ENCODE data around the gene DCAF5. TPM values are rescaled to one million over a fixed set of nuclear protein-coding genes. Genes with fewer than 3 reads are reported as not detected.
A peak's percentile ranks its signal among the peaks of the same experiment; 100 is the strongest.

Gene DCAF5
- total and polyA plus RNA-seq, 9 donors: 24.9 to 50.1 (median 42.4) TPM

DNA sequence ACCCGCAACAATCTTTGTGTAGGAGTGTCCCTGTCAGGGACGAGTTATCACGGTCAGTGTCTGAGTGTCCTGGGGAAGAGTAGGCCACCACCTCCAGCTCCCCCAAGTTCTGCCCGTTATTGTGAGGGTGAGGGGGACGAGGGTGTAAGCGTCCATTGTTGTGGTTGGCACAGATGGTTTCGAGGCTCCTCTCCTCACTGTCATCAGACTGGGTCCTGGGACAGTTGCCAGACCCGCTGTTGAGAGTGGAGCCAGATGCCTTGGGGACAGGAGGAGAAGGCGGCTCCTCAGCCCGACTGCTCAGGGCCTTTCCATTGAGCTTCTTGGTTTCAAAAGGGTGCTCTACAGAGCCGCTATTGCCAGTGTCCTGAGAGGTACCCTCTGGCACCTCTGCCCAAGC is 98.9 kb downstream of the DCAF5 start:
- 39 to 64% (median 52%) methylated on average over 11 of the region's 11 CpGs for WGBS, 3 donors
- TF ChIP-seq EP300 (IDR thresholded peaks at IDR 0.05) (no peak), POLR2A (IDR thresholded peaks at IDR 0.05) (no peak)
- TF ChIP-seq, protein P1, sequence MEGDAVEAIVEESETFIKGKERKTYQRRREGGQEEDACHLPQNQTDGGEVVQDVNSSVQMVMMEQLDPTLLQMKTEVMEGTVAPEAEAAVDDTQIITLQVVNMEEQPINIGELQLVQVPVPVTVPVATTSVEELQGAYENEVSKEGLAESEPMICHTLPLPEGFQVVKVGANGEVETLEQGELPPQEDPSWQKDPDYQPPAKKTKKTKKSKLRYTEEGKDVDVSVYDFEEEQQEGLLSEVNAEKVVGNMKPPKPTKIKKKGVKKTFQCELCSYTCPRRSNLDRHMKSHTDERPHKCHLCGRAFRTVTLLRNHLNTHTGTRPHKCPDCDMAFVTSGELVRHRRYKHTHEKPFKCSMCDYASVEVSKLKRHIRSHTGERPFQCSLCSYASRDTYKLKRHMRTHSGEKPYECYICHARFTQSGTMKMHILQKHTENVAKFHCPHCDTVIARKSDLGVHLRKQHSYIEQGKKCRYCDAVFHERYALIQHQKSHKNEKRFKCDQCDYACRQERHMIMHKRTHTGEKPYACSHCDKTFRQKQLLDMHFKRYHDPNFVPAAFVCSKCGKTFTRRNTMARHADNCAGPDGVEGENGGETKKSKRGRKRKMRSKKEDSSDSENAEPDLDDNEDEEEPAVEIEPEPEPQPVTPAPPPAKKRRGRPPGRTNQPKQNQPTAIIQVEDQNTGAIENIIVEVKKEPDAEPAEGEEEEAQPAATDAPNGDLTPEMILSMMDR (IDR thresholded peaks at IDR 0.05): no peak
- peaks cover 23% of the 10 kb centered on the region for H3K4me1 ChIP-seq (ENCODE audit: insufficient read depth)
- DNase-seq: peak in 2 of 5 donors; percentile 42 to 44
- H3K36me3 ChIP-seq: no peaks in the 10 kb centered on the region
- intact Hi-C loops (cut with DNase I): no loop called here
- no peaks in the 10 kb centered on the region for H3K9me3 ChIP-seq
- no peaks in the 10 kb centered on the region for H3K27me3 ChIP-seq
- H3K27ac ChIP-seq: no peak overlapping the region
- H3K4me3 ChIP-seq: no peak overlapping the region

DNA sequence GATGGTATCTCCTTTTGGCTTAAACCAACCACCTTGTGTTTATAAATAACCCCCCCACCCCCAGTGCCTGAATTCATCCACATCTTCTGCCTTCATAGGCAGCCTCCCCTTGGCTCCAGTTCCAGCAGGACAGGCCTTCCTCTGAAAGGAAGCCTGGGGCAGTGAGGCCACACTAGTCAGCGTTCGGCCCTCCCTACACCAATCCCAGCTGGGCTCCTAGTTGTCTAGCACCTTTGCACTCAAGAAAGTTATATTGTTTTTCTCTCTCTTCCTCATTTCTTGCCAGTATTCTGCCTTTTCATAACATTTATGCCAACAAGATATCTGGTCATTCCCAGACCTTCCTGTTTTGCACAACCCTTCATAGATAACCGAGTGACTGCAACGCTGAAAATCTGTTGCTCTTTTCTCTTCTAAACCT is 100.7 kb downstream of the DCAF5 start:
- intact Hi-C loops (cut with DNase I): no loop called here
- 8 to 13% (median 12%) methylated on average over 4 of the region's 4 CpGs for WGBS, 3 donors
- H3K9me3 ChIP-seq: no peaks in the 10 kb centered on the region
- DNase-seq: peak in 4 of 5 donors; percentile 44 to 53 (median 45)
- TF ChIP-seq, protein P1 (IDR thresholded peaks at IDR 0.05): no peak
- TF ChIP-seq POLR2A (IDR thresholded peaks at IDR 0.05) (no peak), EP300 (IDR thresholded peaks at IDR 0.05) (no peak)
- peaks cover 23% of the 10 kb centered on the region for H3K4me1 ChIP-seq (ENCODE audit: insufficient read depth)
- no peaks in the 10 kb centered on the region for H3K27me3 ChIP-seq
- H3K4me3 ChIP-seq: no peak overlapping the region
- H3K36me3 ChIP-seq: no peaks in the 10 kb centered on the region
- H3K27ac ChIP-seq: peak overlapping the region in 1 of 2 donors; percentile 46

DNA sequence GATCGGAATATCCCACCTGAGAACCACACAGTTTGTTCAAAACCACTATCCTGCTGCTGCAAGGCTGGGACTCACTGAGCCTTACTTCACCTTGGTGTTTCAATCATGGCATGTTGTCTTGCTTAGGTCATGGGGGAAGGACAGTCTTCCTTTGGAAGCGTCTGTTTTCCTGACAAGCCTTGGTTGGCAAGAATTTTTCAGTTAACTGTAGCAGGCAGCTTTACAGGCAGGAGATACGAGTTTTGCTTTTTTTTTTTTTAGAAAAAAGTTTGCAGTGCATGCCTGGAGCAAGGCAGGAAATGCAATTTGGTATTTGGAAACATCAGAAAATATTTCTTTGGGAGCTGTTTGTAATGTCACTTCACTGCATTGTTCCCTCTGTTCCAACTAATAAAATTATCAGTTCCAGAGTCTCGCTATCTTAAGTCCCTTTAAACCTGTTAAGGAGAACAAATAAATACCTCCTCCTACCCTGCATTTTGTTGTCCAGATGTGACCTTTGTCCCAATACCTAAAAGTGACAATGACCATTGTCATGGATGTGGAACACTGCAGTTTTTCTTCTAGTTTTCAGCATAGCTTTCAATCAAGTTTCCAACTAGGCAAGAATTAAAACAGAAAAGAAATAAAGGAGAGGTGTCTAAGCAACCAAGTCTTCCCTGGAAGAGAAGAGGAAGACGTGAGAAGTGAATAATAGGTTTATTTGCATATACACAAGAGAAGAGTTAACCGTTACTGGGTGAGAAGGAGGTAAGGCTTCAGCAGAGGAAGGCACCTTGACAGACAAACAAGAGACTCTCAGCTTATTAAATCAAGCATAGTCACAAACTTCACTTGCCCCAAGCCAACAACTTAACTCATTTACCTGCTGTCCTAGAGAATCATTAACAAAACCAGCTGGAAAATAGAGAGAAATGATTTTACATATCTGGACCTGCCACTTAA is 102.4 kb downstream of the DCAF5 start:
- WGBS, 3 donors: 23 to 32% (median 29%) methylated on average over 6 of the region's 6 CpGs
- H3K4me3 ChIP-seq: no peak overlapping the region
- H3K9me3 ChIP-seq: no peaks in the 10 kb centered on the region
- peaks cover 35% of the 10 kb centered on the region for H3K4me1 ChIP-seq (ENCODE audit: insufficient read depth)
- H3K27ac ChIP-seq: peak overlapping the region in 1 of 2 donors; percentile 60
- H3K27me3 ChIP-seq: no peaks in the 10 kb centered on the region
- no peaks in the 10 kb centered on the region for H3K36me3 ChIP-seq
- DNase-seq: no peak
- intact Hi-C loops (cut with DNase I): no loop called here
- no peak for TF ChIP-seq POLR2A (IDR thresholded peaks at IDR 0.05)
- TF ChIP-seq, protein P1 (IDR thresholded peaks at IDR 0.05): no peak
- no peak for TF ChIP-seq EP300 (IDR thresholded peaks at IDR 0.05)

DNA sequence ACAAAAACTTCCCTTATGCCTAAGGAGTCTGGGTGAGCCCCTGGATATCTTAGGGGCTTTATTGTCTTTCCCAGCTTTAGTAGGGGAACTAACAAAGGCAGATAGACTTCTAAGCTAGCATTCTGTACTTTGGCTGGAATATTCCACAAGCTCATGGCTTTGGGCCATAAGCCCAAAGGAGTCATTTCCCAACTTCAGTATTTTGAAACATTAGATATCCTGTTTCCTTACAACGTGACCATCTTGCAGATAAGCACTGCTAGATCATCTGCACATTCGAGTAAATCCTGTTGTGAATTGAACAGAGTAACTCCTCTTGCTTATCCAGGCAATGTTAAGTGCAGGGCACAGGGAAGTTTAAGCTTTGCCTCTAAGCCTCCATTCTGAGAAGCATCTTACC is 103.2 kb downstream of the DCAF5 start:
- no peaks in the 10 kb centered on the region for H3K9me3 ChIP-seq
- H3K27me3 ChIP-seq: no peaks in the 10 kb centered on the region
- H3K36me3 ChIP-seq: no peaks in the 10 kb centered on the region
- 0 to 3% (median 1%) methylated on average over 2 of the region's 2 CpGs for WGBS, 3 donors
- TF ChIP-seq EP300 (IDR thresholded peaks at IDR 0.05): peak; percentile 90
- TF ChIP-seq, protein P1 (IDR thresholded peaks at IDR 0.05): no peak
- no peak overlapping the region for H3K4me3 ChIP-seq
- intact Hi-C loops (cut with DNase I): loop anchor here in 2 of 4 donors (10.0 kb wide), 2 partner anchors 65 to 75 kb away; partner anchors contain the start of gene ACTN1 (in 1 of the 2)
- peak overlapping the region in 1 of 2 donors; percentile 60 for H3K27ac ChIP-seq
- peak in 3 of 5 donors; percentile 42 to 77 (median 56) for DNase-seq
- peaks cover 43% of the 10 kb centered on the region for H3K4me1 ChIP-seq (ENCODE audit: insufficient read depth)

Data from ovary (tissue), 9 donors.